B cell (primary cell): Measurements from ENCODE around the gene DGKA. TPM values are rescaled to one million over a fixed set of nuclear protein-coding genes. Genes with fewer than 3 reads are reported as not detected.

Experiments used
- ATAC-seq: fragments of 200-7000 bp; cut with Tn5 transposase; one replicate; pipeline ENCODE4 v1.10.0; 2021; ENCODE audit warnings: low read depth, mild to moderate bottlenecking, moderate number of reproducible peaks, moderate library complexity
- CTCF ChIA-PET: fragments of 350-600 bp; sonication (Branson Sonifier 250); formaldehyde crosslinking; loops from one replicate; lab custom pipeline; 2021; ENCODE audit warnings: antibody characterized with exemption, inconsistent platforms; lab: Charles Lee
- POLR2A ChIA-PET: fragments of 350-600 bp; sonication (Branson Sonifier 250); formaldehyde crosslinking; loops from one replicate; lab custom pipeline; 2021; ENCODE audit warnings: antibody characterized with exemption; lab: Charles Lee
- DNase-seq: peaks from one replicate; pipeline ENCODE4 v3.0.0; 2013
- H2AFZ ChIP-seq: 2 replicates; pipeline ENCODE4 v1.6.1; 2012; ENCODE audit warnings: mild to moderate bottlenecking, low read depth, low read length; ENCODE audit not compliant: insufficient read depth, poor library complexity, severe bottlenecking
- H3K27ac ChIP-seq, 2 donors: 1 replicate in 1 of 2; 2 replicates in 1 of 2; pipeline ENCODE4 v1.5.1; 2012 to 2013; ENCODE audit warnings: low read length in 2 of 2, mild to moderate bottlenecking in 2 of 2, moderate library complexity in 1 of 2
- H3K27me3 ChIP-seq, 4 experiments: fragments of 200-600 bp in 1 of 4; sonication (generic) in 1 of 4; replicated peaks in 1 of 4; 1 replicate in 2 of 4; 2 replicates in 2 of 4; pipeline versions ENCODE4 v1.6.1 to v1.7.0; 2013 to 2016; ENCODE audit warnings: low read length in 3 of 4, mild to moderate bottlenecking in 2 of 4, mixed read lengths in 1 of 4, moderate library complexity in 1 of 4; ENCODE audit not compliant: insufficient read depth in 4 of 4, control insufficient read depth in 3 of 4; ENCODE audit errors: control extremely low read depth in 1 of 4
- H3K36me3 ChIP-seq, 2 experiments: replicated peaks in 1 of 2; 1 replicate in 1 of 2; 2 replicates in 1 of 2; pipeline versions ENCODE4 v1.6.1 to v1.7.1; 2013; ENCODE audit warnings: low read length in 1 of 2; ENCODE audit not compliant: insufficient read depth in 2 of 2, control insufficient read depth in 1 of 2; ENCODE audit errors: control extremely low read depth in 1 of 2, extremely low read depth in 1 of 2
- H3K4me1 ChIP-seq, 2 donors: fragments of 200-600 bp in 1 of 2; sonication (generic) in 1 of 2; 1 replicate in 1 of 2; 2 replicates in 1 of 2; pipeline versions ENCODE4 v1.5.1 to v1.6.1; 2013 to 2017; ENCODE audit warnings: low read length in 2 of 2; ENCODE audit not compliant: control insufficient read depth in 2 of 2, insufficient read depth in 2 of 2
- H3K4me2 ChIP-seq: replicated peaks from 2 replicates; pipeline ENCODE3; 2012; ENCODE audit warnings: mild to moderate bottlenecking, low read depth, low read length; ENCODE audit not compliant: poor library complexity, severe bottlenecking
- H3K4me3 ChIP-seq, 5 experiments: fragments of 200-600 bp in 1 of 5; sonication (generic) in 1 of 5; 1 replicate in 3 of 5; 2 replicates in 2 of 5; pipeline versions ENCODE4 v1.5.1 to v1.7.0; 2011 to 2016; ENCODE audit warnings: low read length in 4 of 5, mild to moderate bottlenecking in 4 of 5, low read depth in 2 of 5, control low read depth in 1 of 5, moderate library complexity in 1 of 5; ENCODE audit not compliant: insufficient read depth in 1 of 5; ENCODE audit errors: control extremely low read depth in 1 of 5, extremely low read depth in 1 of 5
- H3K79me2 ChIP-seq: fragments of 200-600 bp; sonication (generic); one replicate; pipeline ENCODE4 v1.6.0; 2016; ENCODE audit warnings: low read length; ENCODE audit not compliant: control insufficient read depth, insufficient read depth
- H3K9ac ChIP-seq: fragments of 200-600 bp; sonication (generic); 2 replicates; pipeline ENCODE4 v1.6.1; 2017; ENCODE audit warnings: mild to moderate bottlenecking, low read length, moderate library complexity
- H3K9me3 ChIP-seq, 3 donors: one replicate each; pipeline versions ENCODE4 v1.6.1 to v1.7.1; 2013; ENCODE audit warnings: low read length in 2 of 3; ENCODE audit not compliant: control insufficient read depth in 2 of 3, insufficient read depth in 1 of 3; ENCODE audit errors: control extremely low read depth in 1 of 3
- H4K20me1 ChIP-seq: 2 replicates; pipeline ENCODE4 v1.6.0; 2012; ENCODE audit warnings: mild to moderate bottlenecking, low read length; ENCODE audit not compliant: insufficient read depth, control insufficient read depth, poor library complexity, severe bottlenecking
- H3K27ac Mint-ChIP-seq: one replicate; pipeline ENCODE4 v1.8.0; 2021; ENCODE audit warnings: mixed read lengths
- H3K27me3 Mint-ChIP-seq: one replicate; pipeline ENCODE4 v1.8.0; 2021; ENCODE audit warnings: mixed read lengths
- H3K4me1 Mint-ChIP-seq: one replicate; pipeline ENCODE4 v1.8.0; 2021; ENCODE audit warnings: mixed read lengths
- H3K4me3 Mint-ChIP-seq: one replicate; pipeline ENCODE4 v1.8.0; 2021; ENCODE audit warnings: mixed read lengths
- H3K9me3 Mint-ChIP-seq: one replicate; pipeline ENCODE4 v1.8.0; 2022; ENCODE audit warnings: mixed read lengths; ENCODE audit not compliant: insufficient read depth
- CTCF ChIP-seq: fragments of 200-600 bp; IDR thresholded peaks from one replicate; pipeline ENCODE4 v1.8.0; 2022; ENCODE audit warnings: antibody characterized with exemption, mild to moderate bottlenecking
- EZH2 ChIP-seq: IDR thresholded peaks from 2 replicates; pipeline ENCODE4 v1.6.1; 2012; ENCODE audit warnings: borderline replicate concordance, low read depth, mild to moderate bottlenecking, moderate library complexity, low read length; ENCODE audit not compliant: insufficient read depth, poor library complexity, severe bottlenecking
- WGBS: methylation state at CpG from one replicate; pipeline ENCODE4 v1.1.5; 2013; ENCODE audit warnings: missing lambda C conversion rate; ENCODE audit not compliant: insufficient coverage; 5-methylcytosine and 5-hydroxymethylcytosine counted together
- intact Hi-C: fragments of 100-400 bp; cut with micrococcal nuclease; formaldehyde crosslinking; loops from one replicate; pipeline ENCODE4 v1.10.0; 2022
- polyA plus RNA-seq: library from polyadenylated mRNA; depleted of rRNA; stranded (reverse); fragments of >200 nt; gene quantifications from 2 replicates; pipeline ENCODE4 v1.2.3, GENCODE V29; 2012
- total RNA-seq, 2 donors: library from RNA; stranded (reverse); fragments of 120-200 nt in 1 of 2; gene quantifications; 1 replicate in 1 of 2; 2 replicates in 1 of 2; pipeline versions ENCODE4 v1.2.3 to v1.2.4, GENCODE V29; 2013 to 2022

Gene DGKA
- total and polyA plus RNA-seq, 2 donors (not counting 1 experiment from before 2014, with no cell fraction given), result 238 to 269 TPM

DNA sequence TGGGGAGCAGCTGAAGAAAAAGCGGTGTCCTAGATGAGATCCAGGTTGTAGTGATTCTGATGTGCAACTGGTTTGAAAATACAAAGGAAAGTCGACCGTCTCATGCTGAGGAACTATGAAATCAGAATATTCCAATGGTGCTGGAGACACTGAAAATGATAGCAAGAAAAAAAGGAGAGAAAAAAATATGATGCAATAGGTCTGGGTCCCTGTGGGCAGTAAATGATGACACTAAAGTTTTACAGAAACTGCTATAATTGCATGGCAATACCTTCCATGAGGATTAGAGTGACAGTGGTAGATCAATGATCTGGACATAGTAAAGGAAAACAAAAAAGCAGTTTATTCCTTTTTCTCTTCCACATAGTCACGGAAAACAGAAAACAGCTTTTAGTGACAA, 5.6 kb upstream of the DGKA start:
- no peaks in the 10 kb centered on the region for H3K27me3 Mint-ChIP-seq
- no peaks in the 10 kb centered on the region for H3K9me3 Mint-ChIP-seq
- H3K4me1 Mint-ChIP-seq, result peaks cover 45% of the 10 kb centered on the region
- Histone ChIP-seq H3K4me3 (no peak overlapping the region), H3K79me2 (peaks cover 56% of the 10 kb centered on the region), H3K36me3 (peaks cover 1 to 27% of the 10 kb centered on the region in 2 experiments), H3K27ac (peak overlapping the region in 1 of 2 donors; percentile 2), H3K27me3 (no peaks in the 10 kb centered on the region), H3K4me2 (no peak overlapping the region), H3K9ac (no peak overlapping the region), H3K4me1 (peaks cover 23 to 33% of the 10 kb centered on the region in 2 donors), H2AFZ (no peak overlapping the region), H4K20me1 (peaks cover 4% of the 10 kb centered on the region), H3K9me3 (no peaks in the 10 kb centered on the region)
- POLR2A ChIA-PET, result no interaction called here
- ATAC-seq (no peak), DNase-seq (no peak)
- WGBS, result 87% methylated on average over 3 of the region's 4 CpGs
- H3K4me3 Mint-ChIP-seq, result peak overlapping the region; percentile 94
- peak overlapping the region; percentile 97 for H3K27ac Mint-ChIP-seq
- no peak for TF ChIP-seq CTCF
- no peak for TF ChIP-seq EZH2
- intact Hi-C loops, result loop anchor here (5.0 to 10.0 kb wide), 4 partner anchors 192 to 762 kb away; partner anchors contain the start of genes PTGES3, RPL41 and ZC3H10
- CTCF ChIA-PET, result interaction anchor here (0.8 to 10.3 kb wide), 15 partner anchors 8 to 236 kb away, joined by 3 to 155 read pairs (median 7); partner anchors contain the start of genes DNAJC14, ORMDL2, RAB5B and SARNP
